Measurements from ENCODE around the gene CELF4. TPM values are rescaled to one million over a fixed set of nuclear protein-coding genes. Genes with fewer than 3 reads are reported as not detected.

Gene CELF4
- total RNA-seq, 1 experiment from 2014 or later = 0.40 TPM

GRCh38 chr18:37525262-37525585 lies 40.4 kb downstream of the CELF4 start:
- Histone ChIP-seq H3K79me2 (ENCODE audit: low read length) (no peaks in the 10 kb centered on the region), H3F3A (ENCODE audit: low read length, unreplicated experiment) (no peaks in the 10 kb centered on the region), H4K20me1 (ENCODE audit: low read length) (no peaks in the 10 kb centered on the region), H3K4me2 (ENCODE audit: low read length) (no peak overlapping the region), H3K27ac (ENCODE audit: low read length) (no peak overlapping the region), H3K4me1 (ENCODE audit: insufficient read depth, low read length) (no peaks in the 10 kb centered on the region), H3K4me3 (ENCODE audit: low read length) (no peak overlapping the region), H2AFZ (ENCODE audit: low read length) (no peak overlapping the region), H3K9ac (ENCODE audit: low read length) (no peak overlapping the region), H3K27me3 (ENCODE audit: low read length) (no peaks in the 10 kb centered on the region), H3K36me3 (ENCODE audit: low read depth, low read length) (no peaks in the 10 kb centered on the region), H3K9me2 (replicated peaks; ENCODE audit: low read length) (no peaks in the 10 kb centered on the region), H3K9me3 (ENCODE audit: low read length) (no peaks in the 10 kb centered on the region)
- CTCF ChIA-PET = no interaction called here
- no peak for ATAC-seq
- POLR2A ChIA-PET (ENCODE audit: unreplicated experiment) = no interaction called here
- no TSS peak for BruUV-seq (replicated peaks)
- no peak for TF ChIP-seq EZH2phosphoT487 (IDR thresholded peaks at IDR 0.05; ENCODE audit: borderline replicate concordance, low read length)
- TF ChIP-seq EZH2 (IDR thresholded peaks at IDR 0.05; ENCODE audit: low read length, unreplicated experiment) = no peak
- TF ChIP-seq CTCF (conservative IDR thresholded peaks at IDR 0.05; ENCODE audit: low read depth, low read length) = no peak
- no peak for DNase-seq
- intact Hi-C loops (cut with micrococcal nuclease) = no loop called here

GRCh38 chr18:37524498-37525261 lies 40.9 kb downstream of the CELF4 start:
- BruUV-seq (replicated peaks) = no TSS peak
- H2AFZ ChIP-seq (ENCODE audit: low read length) = no peak overlapping the region
- intact Hi-C loops (cut with micrococcal nuclease) = no loop called here
- no peak overlapping the region for H3K9ac ChIP-seq (ENCODE audit: low read length)
- no peaks in the 10 kb centered on the region for H3K9me2 ChIP-seq (replicated peaks; ENCODE audit: low read length)
- no peaks in the 10 kb centered on the region for H3K4me1 ChIP-seq (ENCODE audit: insufficient read depth, low read length)
- ChIA-PET CTCF (no interaction called here), POLR2A (ENCODE audit: unreplicated experiment) (no interaction called here)
- no peaks in the 10 kb centered on the region for H3K79me2 ChIP-seq (ENCODE audit: low read length)
- H3K27ac ChIP-seq (ENCODE audit: low read length) = no peak overlapping the region
- no peak for TF ChIP-seq CTCF (conservative IDR thresholded peaks at IDR 0.05; ENCODE audit: low read depth, low read length)
- no peak overlapping the region for H3K4me2 ChIP-seq (ENCODE audit: low read length)
- DNase-seq (no peak), ATAC-seq (no peak)
- no peaks in the 10 kb centered on the region for H3K9me3 ChIP-seq (ENCODE audit: low read length)
- H4K20me1 ChIP-seq (ENCODE audit: low read length) = no peaks in the 10 kb centered on the region
- no peak overlapping the region for H3K4me3 ChIP-seq (ENCODE audit: low read length)
- no peaks in the 10 kb centered on the region for H3F3A ChIP-seq (ENCODE audit: low read length, unreplicated experiment)
- no peaks in the 10 kb centered on the region for H3K36me3 ChIP-seq (ENCODE audit: low read depth, low read length)
- H3K27me3 ChIP-seq (ENCODE audit: low read length) = no peaks in the 10 kb centered on the region

GRCh38 chr18:37524139-37524497 lies 41.5 kb downstream of the CELF4 start:
- TF ChIP-seq CTCF (conservative IDR thresholded peaks at IDR 0.05; ENCODE audit: low read depth, low read length) (no peak), EZH2phosphoT487 (IDR thresholded peaks at IDR 0.05; ENCODE audit: borderline replicate concordance, low read length) (no peak), EZH2 (IDR thresholded peaks at IDR 0.05; ENCODE audit: low read length, unreplicated experiment) (no peak)
- H3K4me2 ChIP-seq (ENCODE audit: low read length) = no peak overlapping the region
- no peak overlapping the region for H2AFZ ChIP-seq (ENCODE audit: low read length)
- no peak overlapping the region for H3K4me3 ChIP-seq (ENCODE audit: low read length)
- no TSS peak for BruUV-seq (replicated peaks)
- H4K20me1 ChIP-seq (ENCODE audit: low read length) = no peaks in the 10 kb centered on the region
- H3K9me2 ChIP-seq (replicated peaks; ENCODE audit: low read length) = no peaks in the 10 kb centered on the region
- H3K9me3 ChIP-seq (ENCODE audit: low read length) = no peaks in the 10 kb centered on the region
- DNase-seq (no peak), ATAC-seq (no peak)
- ChIA-PET CTCF (no interaction called here), POLR2A (ENCODE audit: unreplicated experiment) (no interaction called here)
- H3K9ac ChIP-seq (ENCODE audit: low read length) = no peak overlapping the region
- H3F3A ChIP-seq (ENCODE audit: low read length, unreplicated experiment) = no peaks in the 10 kb centered on the region
- H3K27me3 ChIP-seq (ENCODE audit: low read length) = no peaks in the 10 kb centered on the region
- H3K27ac ChIP-seq (ENCODE audit: low read length) = no peak overlapping the region
- H3K79me2 ChIP-seq (ENCODE audit: low read length) = no peaks in the 10 kb centered on the region
- intact Hi-C loops (cut with micrococcal nuclease) = no loop called here
- H3K4me1 ChIP-seq (ENCODE audit: insufficient read depth, low read length) = no peaks in the 10 kb centered on the region
- no peaks in the 10 kb centered on the region for H3K36me3 ChIP-seq (ENCODE audit: low read depth, low read length)

Measured in PC-3 (cell line).